Renal cortical epithelial cell (primary cell): ENCODE measurements around the gene AKAP8L. TPM values are rescaled to one million over a fixed set of nuclear protein-coding genes. Genes with fewer than 3 reads are reported as not detected.

Source experiments
- DNase-seq: peaks from one replicate; pipeline ENCODE4 v3.0.0-alpha.2; 2011; ENCODE audit warnings: low read depth
- total RNA-seq: library from RNA; depleted of rRNA; stranded (reverse); fragments of >200 nt; gene quantifications from 2 replicates; pipeline ENCODE4 v1.2.3, GENCODE V29; 2014

The AKAP8L gene
- total RNA-seq, 1 donor from 2014 or later = 80.6 TPM

- DNase-seq = no peak
Measured at GRCh38 chr19:15449620-15450527, 31.1 kb upstream of the AKAP8L start, which contains the start of gene WIZ. WIZ (minus strand) TSS chr19:15449956; CDS start chr19:15448307, 1,649 bp downstream.

- DNase-seq = no peak
Measured at GRCh38 chr19:15448778-15449619, 30.2 kb upstream of the AKAP8L start.

DNA sequence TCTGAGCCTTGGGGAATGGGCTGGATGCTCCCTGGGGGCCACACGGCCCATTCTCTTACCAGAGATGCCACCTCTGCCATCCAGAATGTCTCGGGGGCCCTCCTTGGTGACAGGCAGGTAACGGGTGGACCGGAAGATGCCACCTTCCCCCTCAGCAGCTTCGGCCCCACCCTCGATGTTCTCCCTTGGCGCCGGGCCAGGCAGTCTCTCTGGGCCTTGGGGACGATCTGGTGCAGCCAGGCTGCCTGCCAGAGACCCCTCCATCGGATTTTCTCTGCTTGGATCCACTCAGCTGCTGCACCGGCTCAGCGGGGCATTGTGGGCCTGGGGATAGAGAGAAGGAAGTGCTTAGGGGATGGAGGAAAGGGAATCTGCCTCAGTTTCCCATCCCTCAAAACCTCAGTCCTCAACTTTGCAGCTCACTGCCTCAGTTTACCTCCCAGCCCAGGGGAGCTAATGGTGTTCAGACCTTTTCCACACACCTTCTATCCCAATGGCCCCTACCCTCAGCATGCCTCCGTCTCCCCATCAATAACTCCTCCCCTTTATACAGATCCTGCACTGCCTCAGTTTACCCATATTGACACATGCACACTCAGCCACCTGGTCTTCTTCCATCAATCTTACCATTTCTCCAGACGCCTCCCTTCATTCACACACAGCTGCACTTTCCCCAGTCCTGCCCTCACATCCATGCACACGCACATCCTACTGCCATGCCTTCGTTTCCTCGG is 29.4 kb upstream of the AKAP8L start:
- DNase-seq = no peak

DNA sequence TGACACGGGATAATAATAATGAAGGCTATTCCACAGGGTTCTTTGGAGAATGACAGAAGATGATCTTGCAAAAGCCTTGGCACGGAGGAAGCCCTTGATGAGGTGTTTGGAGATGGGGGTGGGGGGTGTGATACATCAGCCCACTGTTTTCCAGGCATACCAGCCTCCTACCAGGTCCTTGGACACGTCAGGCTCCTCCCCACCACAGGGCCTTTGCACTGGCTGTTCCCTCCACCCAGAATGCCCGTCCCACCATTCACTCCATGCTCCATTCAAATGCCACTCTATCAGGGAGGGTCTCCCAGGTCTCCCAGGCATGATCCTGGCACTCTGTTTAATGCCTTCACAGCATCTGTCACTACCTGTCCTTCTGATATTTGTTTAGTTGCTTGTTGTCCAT is 28.3 kb upstream of the AKAP8L start:
- no peak for DNase-seq

DNA sequence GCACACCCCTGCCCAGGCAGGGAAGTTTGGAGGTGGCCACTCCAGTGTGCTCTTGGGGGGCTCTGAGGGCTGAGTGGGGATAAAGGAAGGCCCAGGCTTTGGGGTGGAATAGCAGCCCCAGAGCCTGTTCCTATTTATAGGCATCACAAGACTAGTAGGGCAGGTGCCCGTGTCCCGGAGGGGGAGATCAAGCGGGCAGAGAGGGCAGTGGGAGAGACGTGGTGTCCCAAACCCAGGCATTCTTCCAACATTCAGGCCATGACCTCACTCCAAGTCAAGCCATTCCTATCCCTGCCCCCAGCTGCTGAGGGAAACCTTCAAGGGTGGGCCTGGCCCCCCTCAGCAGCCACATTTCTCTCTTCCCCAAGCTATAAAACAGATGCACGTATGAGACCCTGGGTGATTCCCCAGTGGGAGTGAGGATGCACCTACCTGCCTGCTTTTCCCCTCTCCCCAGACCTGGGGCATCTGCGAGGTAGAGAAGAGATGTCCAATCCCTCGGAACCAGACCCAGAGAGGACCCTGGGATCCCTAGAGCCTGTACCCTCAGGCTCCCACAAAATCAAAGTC is 27.1 kb upstream of the AKAP8L start:
- DNase-seq = no peak

DNA sequence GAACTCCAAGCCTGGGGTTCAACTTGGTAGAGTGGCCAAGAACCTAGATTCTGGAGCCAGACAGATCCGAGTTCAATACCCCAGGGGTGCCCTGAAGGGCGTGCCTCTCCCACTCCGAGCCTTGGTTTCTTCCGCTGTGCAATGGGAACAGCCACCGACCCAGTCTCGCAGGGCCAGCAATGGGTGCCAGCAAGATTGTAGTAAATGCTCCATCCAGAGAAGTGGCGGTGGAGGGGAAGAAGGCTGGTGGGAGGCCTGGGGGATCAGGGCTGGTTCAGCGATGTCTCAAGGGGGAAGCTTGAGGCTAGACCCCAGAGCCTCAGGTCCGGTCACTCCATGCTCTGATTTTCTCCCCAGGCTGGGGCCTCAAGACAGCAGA is 26.4 kb upstream of the AKAP8L start:
- DNase-seq = no peak

DNA sequence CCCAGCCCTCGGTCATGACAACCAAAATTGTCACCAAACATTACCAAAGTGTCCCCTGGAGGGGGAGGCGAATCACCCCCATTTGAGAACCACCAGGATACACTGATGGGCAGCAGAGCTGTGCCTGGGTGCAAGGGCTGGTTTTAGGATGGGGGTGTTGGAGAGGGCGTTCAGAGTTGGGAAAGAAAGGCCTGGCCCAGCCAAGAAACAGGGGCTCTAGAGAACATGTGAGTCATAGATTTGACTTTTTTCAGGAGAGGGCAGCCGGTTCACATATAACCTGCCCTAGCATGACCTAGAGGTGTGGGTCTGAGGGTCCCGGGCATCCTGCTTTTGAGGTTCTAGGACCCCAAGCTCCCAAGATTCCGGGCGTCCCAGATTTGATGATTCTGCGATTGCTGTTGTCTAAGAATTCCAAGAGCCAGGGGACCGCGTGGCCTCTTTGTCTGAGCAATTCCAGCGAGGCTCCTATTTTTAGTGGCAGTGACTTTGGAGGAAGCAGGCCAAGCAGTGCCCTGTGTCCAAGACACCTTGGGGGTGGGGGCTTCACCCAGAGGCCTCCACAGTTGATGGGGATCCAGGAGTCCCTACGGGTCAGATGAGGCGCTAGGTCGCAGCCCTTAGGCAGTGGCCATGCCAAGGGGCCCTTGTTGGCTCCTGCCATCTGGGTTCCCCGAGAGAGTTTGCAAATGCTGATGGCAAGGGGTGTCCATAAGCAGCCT is 25.9 kb upstream of the AKAP8L start:
- no peak for DNase-seq

GRCh38 chr19:15443838-15444237 is 25.1 kb upstream of the AKAP8L start:
- DNase-seq = no peak

- no peak for DNase-seq
Measured at GRCh38 chr19:15443325-15443724, 24.5 kb upstream of the AKAP8L start.

- DNase-seq = no peak
Measured at GRCh38 chr19:15442142-15442920, 23.5 kb upstream of the AKAP8L start.

DNA sequence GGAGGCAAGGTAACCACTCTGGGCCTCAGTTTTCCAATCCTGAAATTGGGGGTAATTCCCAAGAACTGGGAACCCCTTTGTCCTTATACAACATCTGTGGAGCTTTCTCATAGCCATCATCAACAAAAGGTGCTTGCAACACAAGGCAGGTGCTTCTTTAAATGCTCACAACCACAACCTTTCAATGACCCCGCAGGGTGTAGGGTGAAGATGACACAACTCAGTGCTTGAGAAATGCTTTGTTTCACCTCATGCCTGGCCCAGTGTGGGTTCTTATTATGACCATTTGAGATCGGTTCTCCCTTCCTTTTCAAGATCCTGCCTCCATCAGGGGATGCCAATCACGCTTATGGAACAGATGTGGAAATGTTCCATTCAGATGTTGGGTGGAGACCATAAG is 22.5 kb upstream of the AKAP8L start:
- DNase-seq = no peak

DNA sequence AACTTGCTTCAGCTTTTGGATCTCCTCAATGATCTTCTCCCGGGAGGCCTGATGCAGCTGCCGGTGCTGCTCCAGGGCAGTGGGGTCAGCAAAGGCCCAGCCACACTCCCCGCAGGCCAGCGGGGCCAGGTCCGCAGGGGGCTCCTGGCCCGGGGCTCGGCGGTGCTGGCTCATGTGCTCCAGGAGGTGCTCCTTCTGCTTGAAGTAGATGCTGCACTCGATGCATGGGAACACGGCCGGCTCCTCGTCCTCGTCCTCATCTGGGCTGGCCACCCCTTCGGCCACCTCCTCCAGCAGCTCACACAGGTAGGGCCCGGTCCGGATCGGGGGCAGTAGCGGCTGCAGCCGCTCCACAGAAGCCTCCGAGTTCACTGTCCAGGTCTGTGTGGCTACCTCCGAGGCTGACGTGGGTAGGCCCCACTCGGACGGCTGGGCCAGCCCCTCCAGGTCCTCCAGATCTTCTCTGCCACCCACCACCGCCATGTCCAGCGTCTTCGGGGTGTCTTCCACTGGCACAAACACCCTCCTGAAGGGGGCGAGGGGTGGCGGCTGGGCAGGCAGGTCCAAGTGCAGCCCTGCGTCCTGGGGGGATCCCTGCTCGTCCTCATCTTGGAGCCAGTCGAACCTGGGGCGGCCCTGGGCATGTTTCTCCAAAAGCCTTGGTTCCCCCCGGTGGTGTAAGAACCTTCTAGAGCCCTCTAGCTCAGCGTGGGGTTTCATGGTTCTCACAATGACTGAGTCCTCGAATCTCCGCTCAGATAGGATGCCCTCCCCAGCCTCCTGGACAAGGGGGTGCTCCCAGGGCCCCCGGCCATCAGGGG is 21.2 kb upstream of the AKAP8L start:
- no peak for DNase-seq

DNA sequence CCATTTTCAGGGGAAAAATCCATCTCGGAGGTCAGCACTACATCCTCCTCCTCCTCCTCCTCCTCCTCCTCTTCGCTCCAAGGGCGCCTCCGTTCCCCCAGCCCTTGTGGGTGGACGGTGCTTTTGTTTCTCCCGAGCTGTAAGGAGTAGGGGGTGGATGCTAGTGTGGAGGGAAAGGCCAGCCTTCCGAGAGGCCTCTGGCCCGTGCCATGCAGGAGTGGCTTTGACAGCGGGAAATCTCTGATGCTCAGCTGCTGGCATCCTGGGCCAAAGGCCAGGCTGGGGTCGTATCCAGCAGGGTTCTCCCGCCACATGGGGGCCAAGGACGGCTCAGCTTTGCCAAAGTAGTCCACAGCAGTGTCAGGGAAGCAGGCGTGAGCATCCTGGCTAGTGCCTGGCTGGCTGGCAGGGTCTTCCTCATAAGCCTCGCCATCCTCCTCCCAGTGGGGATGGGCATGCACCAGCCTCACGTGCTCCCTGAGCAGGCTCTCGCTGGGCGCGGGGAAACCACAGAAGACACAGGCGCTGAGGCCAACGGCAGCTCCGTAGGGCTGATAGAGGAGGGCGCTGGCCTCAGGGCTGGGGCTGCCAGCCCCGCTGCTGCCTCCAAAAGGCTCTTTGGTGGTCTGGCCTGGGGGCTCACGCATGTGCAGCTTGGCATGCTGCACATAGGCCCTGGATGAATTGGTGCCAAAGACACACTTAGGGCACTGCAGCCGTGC is 20.5 kb upstream of the AKAP8L start:
- no peak for DNase-seq

GRCh38 chr19:15438577-15438976 is 19.8 kb upstream of the AKAP8L start:
- DNase-seq = no peak

DNA sequence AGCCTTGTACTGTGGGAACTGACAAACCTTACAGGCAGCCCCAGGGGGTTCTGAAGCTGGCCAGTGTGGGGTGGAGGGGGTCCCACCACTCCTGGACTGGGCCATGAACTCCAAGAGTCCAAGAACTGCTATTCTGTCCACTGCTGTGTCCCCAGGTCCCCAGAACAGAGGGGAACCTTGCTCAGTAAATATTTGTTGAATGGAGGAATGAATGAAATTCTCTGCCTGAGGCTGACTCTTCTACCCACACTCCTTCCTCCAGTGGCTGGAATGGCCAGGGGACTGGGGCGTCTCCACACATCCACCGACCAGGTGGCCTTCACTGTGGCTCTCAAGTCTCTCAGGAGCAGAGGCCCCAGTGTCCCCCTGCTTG is 19.3 kb upstream of the AKAP8L start:
- DNase-seq = no peak

DNA sequence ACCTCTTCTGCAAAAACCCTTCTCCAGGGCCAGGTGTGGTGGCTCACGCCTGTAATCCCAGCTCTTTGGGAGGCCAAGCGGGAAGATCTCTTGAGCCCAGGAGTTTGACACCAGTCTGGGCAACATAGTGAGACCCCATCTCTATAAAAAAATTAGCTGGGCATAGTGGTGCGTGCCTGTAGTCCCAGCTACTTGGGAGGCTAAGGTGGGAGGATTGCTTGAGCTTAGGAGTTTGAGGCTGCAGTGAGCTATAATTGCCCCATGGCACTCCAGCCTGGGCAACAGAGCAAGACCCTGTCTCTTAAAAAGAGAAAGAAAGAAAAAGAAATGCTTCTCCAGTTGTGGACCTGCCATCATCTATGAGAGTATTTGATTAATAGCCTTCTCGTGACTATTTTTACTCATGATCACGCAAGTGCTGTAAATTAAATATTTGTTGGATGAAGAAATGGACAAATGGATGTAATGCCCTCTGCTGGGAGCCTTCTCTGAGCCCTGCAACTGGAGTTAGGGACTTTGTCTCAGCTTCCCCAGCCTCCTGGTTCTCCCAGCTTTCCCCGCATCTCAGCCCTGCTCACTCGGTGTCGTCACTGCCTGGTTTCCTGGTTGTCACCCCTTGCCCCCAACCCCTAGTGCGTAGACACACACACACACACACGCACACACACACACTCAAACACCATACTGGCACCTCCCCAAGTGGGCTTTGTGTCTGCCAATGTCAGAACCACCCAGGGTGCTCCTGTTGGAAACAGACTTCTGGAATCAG is 18.8 kb upstream of the AKAP8L start:
- no peak for DNase-seq

DNA sequence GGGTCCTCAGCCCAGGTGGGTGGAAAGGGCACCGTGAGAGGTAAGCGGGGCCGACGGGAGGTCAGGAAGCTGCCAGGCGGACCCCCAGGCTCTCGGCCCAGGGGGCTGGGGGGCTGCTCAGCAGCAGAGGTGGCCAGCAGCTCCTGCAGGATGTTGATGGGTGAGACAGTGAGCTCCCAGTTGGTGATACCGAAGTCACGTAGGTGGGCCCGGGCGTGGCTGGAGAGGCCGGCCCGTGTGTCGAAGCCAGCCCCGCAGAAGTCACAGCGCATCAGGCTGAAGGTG is 18.0 kb upstream of the AKAP8L start:
- DNase-seq = no peak
